ENCODE results near the gene GFOD1. TPM values are rescaled to one million over a fixed set of nuclear protein-coding genes. Genes with fewer than 3 reads are reported as not detected.

GFOD1 gene
- total RNA-seq, 6 experiments from 2014 or later = 2.3 to 4.7 (median 2.9) TPM

DNA sequence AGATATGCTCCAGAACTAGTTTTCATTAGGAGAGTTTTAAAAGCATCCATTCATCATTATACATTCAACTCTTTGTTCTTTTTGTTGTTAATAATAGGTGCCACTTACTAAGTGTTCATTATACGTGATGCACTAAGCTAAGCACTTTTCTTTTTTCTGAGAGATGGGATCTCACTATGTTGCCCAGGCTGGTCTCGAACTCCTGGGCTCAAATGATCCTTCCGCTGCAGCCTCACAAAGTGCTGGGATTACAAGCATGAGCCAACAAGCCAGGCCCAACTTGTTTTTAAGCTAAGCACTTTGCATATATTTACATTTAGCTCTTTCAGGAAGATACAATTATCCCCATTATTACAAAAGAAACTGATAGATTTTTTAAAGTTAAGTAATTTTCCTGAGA lies 5.7 kb upstream of the GFOD1 start:
- Mint-ChIP-seq H3K27me3 (ENCODE audit: insufficient read depth) (no peaks in the 10 kb centered on the region), H3K4me3 (no peak overlapping the region), H3K36me3 (ENCODE audit: low read depth) (no peaks in the 10 kb centered on the region), H3K9me3 (no peaks in the 10 kb centered on the region), H3K27ac (no peak overlapping the region), H3K4me1 (ENCODE audit: low read depth) (peaks cover 16% of the 10 kb centered on the region)
- TF ChIP-seq, protein P1, sequence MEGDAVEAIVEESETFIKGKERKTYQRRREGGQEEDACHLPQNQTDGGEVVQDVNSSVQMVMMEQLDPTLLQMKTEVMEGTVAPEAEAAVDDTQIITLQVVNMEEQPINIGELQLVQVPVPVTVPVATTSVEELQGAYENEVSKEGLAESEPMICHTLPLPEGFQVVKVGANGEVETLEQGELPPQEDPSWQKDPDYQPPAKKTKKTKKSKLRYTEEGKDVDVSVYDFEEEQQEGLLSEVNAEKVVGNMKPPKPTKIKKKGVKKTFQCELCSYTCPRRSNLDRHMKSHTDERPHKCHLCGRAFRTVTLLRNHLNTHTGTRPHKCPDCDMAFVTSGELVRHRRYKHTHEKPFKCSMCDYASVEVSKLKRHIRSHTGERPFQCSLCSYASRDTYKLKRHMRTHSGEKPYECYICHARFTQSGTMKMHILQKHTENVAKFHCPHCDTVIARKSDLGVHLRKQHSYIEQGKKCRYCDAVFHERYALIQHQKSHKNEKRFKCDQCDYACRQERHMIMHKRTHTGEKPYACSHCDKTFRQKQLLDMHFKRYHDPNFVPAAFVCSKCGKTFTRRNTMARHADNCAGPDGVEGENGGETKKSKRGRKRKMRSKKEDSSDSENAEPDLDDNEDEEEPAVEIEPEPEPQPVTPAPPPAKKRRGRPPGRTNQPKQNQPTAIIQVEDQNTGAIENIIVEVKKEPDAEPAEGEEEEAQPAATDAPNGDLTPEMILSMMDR (IDR thresholded peaks at IDR 0.05) = no peak
- DNase-seq = no peak

GRCh38 chr6:13492357-13492756 lies 5.0 kb upstream of the GFOD1 start:
- Mint-ChIP-seq H3K27me3 (ENCODE audit: insufficient read depth) (no peaks in the 10 kb centered on the region), H3K4me1 (ENCODE audit: low read depth) (peaks cover 16% of the 10 kb centered on the region), H3K9me3 (no peaks in the 10 kb centered on the region), H3K4me3 (no peak overlapping the region), H3K27ac (no peak overlapping the region), H3K36me3 (ENCODE audit: low read depth) (no peaks in the 10 kb centered on the region)
- DNase-seq = no peak
- TF ChIP-seq, protein P1 (IDR thresholded peaks at IDR 0.05) = no peak

GRCh38 chr6:13491538-13491937 lies 4.1 kb upstream of the GFOD1 start:
- Mint-ChIP-seq H3K4me1 (ENCODE audit: low read depth) (peaks cover 10% of the 10 kb centered on the region), H3K36me3 (ENCODE audit: low read depth) (no peaks in the 10 kb centered on the region), H3K4me3 (no peak overlapping the region), H3K27ac (no peak overlapping the region), H3K27me3 (ENCODE audit: insufficient read depth) (no peaks in the 10 kb centered on the region), H3K9me3 (no peaks in the 10 kb centered on the region)
- DNase-seq = no peak
- TF ChIP-seq, protein P1 (IDR thresholded peaks at IDR 0.05) = no peak

- no peak overlapping the region for H3K27ac Mint-ChIP-seq
- H3K27me3 Mint-ChIP-seq (ENCODE audit: insufficient read depth) = no peaks in the 10 kb centered on the region
- TF ChIP-seq, protein P1 (IDR thresholded peaks at IDR 0.05) = no peak
- no peaks in the 10 kb centered on the region for H3K9me3 Mint-ChIP-seq
- H3K4me3 Mint-ChIP-seq = no peak overlapping the region
- H3K4me1 Mint-ChIP-seq (ENCODE audit: low read depth) = peaks cover 14% of the 10 kb centered on the region
- H3K36me3 Mint-ChIP-seq (ENCODE audit: low read depth) = no peaks in the 10 kb centered on the region
- DNase-seq = no peak
Measured at GRCh38 chr6:13490402-13490801, 3.0 kb upstream of the GFOD1 start.

- H3K27me3 Mint-ChIP-seq (ENCODE audit: insufficient read depth) = no peaks in the 10 kb centered on the region
- no peak for DNase-seq
- peak overlapping the region; percentile 61; the same call in 1 of the 2 replicates for H3K4me3 Mint-ChIP-seq
- TF ChIP-seq, protein P1 (IDR thresholded peaks at IDR 0.05) = no peak
- H3K36me3 Mint-ChIP-seq (ENCODE audit: low read depth) = no peaks in the 10 kb centered on the region
- H3K9me3 Mint-ChIP-seq = no peaks in the 10 kb centered on the region
- no peak overlapping the region for H3K27ac Mint-ChIP-seq
- H3K4me1 Mint-ChIP-seq (ENCODE audit: low read depth) = peaks cover 25% of the 10 kb centered on the region
Measured at GRCh38 chr6:13488896-13489237, 1.5 kb upstream of the GFOD1 start.
